ENCODE data around the gene PAK5. TPM values are rescaled to one million over a fixed set of nuclear protein-coding genes. Genes with fewer than 3 reads are reported as not detected.

Gene PAK5
- total and polyA plus RNA-seq, 2 experiments from 2014 or later = 0.57 to 1.1 TPM

- Histone ChIP-seq H3K9me2 (ENCODE audit: insufficient read depth) (peaks cover 5% of the 10 kb centered on the region), H3K27me3 (ENCODE audit: insufficient read depth) (no peaks in the 10 kb centered on the region), H3K79me2 (replicated peaks; ENCODE audit: insufficient read depth) (no peaks in the 10 kb centered on the region), H3K4me2 (no peak overlapping the region), H3F3A (replicated peaks; ENCODE audit: low read depth) (no peaks in the 10 kb centered on the region), H3K4me3 (no peak overlapping the region), H3K27ac (ENCODE audit: low read depth) (no peak overlapping the region), H3K4me1 (ENCODE audit: insufficient read depth) (no peaks in the 10 kb centered on the region), H3K36me3 (ENCODE audit: insufficient read depth) (no peaks in the 10 kb centered on the region), H4K20me1 (replicated peaks; ENCODE audit: insufficient read depth) (no peaks in the 10 kb centered on the region), H2AFZ (no peak overlapping the region)
- TF ChIP-seq ZNF331 (CRISPR knock-in tag; IDR thresholded peaks at IDR 0.05; ENCODE audit: low read depth) (no peak), POLR2AphosphoS5 (IDR thresholded peaks at IDR 0.05; ENCODE audit: low read depth) (no peak), EZH2phosphoT487 (IDR thresholded peaks at IDR 0.05; ENCODE audit: unreplicated experiment) (no peak)
- TF ChIP-seq, protein P1, sequence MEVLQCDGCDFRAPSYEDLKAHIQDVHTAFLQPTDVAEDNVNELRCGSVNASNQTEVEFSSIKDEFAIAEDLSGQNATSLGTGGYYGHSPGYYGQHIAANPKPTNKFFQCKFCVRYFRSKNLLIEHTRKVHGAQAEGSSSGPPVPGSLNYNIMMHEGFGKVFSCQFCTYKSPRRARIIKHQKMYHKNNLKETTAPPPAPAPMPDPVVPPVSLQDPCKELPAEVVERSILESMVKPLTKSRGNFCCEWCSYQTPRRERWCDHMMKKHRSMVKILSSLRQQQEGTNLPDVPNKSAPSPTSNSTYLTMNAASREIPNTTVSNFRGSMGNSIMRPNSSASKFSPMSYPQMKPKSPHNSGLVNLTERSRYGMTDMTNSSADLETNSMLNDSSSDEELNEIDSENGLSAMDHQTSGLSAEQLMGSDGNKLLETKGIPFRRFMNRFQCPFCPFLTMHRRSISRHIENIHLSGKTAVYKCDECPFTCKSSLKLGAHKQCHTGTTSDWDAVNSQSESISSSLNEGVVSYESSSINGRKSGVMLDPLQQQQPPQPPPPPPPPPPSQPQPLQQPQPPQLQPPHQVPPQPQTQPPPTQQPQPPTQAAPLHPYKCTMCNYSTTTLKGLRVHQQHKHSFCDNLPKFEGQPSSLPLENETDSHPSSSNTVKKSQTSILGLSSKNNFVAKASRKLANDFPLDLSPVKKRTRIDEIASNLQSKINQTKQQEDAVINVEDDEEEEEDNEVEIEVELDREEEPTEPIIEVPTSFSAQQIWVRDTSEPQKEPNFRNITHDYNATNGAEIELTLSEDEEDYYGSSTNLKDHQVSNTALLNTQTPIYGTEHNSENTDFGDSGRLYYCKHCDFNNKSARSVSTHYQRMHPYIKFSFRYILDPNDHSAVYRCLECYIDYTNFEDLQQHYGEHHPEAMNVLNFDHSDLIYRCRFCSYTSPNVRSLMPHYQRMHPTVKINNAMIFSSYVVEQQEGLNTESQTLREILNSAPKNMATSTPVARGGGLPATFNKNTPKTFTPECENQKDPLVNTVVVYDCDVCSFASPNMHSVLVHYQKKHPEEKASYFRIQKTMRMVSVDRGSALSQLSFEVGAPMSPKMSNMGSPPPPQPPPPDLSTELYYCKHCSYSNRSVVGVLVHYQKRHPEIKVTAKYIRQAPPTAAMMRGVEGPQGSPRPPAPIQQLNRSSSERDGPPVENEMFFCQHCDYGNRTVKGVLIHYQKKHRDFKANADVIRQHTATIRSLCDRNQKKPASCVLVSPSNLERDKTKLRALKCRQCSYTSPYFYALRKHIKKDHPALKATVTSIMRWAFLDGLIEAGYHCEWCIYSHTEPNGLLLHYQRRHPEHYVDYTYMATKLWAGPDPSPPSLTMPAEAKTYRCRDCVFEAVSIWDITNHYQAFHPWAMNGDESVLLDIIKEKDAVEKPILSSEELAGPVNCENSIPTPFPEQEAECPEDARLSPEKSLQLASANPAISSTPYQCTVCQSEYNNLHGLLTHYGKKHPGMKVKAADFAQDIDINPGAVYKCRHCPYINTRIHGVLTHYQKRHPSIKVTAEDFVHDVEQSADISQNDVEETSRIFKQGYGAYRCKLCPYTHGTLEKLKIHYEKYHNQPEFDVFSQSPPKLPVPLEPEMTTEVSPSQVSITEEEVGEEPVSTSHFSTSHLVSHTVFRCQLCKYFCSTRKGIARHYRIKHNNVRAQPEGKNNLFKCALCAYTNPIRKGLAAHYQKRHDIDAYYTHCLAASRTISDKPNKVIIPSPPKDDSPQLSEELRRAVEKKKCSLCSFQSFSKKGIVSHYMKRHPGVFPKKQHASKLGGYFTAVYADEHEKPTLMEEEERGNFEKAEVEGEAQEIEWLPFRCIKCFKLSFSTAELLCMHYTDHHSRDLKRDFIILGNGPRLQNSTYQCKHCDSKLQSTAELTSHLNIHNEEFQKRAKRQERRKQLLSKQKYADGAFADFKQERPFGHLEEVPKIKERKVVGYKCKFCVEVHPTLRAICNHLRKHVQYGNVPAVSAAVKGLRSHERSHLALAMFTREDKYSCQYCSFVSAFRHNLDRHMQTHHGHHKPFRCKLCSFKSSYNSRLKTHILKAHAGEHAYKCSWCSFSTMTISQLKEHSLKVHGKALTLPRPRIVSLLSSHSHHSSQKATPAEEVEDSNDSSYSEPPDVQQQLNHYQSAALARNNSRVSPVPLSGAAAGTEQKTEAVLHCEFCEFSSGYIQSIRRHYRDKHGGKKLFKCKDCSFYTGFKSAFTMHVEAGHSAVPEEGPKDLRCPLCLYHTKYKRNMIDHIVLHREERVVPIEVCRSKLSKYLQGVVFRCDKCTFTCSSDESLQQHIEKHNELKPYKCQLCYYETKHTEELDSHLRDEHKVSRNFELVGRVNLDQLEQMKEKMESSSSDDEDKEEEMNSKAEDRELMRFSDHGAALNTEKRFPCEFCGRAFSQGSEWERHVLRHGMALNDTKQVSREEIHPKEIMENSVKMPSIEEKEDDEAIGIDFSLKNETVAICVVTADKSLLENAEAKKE (CRISPR knock-in tag; IDR thresholded peaks at IDR 0.05) = no peak
- TF ChIP-seq, protein P2, sequence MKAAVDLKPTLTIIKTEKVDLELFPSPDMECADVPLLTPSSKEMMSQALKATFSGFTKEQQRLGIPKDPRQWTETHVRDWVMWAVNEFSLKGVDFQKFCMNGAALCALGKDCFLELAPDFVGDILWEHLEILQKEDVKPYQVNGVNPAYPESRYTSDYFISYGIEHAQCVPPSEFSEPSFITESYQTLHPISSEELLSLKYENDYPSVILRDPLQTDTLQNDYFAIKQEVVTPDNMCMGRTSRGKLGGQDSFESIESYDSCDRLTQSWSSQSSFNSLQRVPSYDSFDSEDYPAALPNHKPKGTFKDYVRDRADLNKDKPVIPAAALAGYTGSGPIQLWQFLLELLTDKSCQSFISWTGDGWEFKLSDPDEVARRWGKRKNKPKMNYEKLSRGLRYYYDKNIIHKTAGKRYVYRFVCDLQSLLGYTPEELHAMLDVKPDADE (IDR thresholded peaks at IDR 0.05) = no peak
- Mint-ChIP-seq H3K36me3 (ENCODE audit: low read depth) (no peaks in the 10 kb centered on the region), H3K27ac (no peak overlapping the region), H3K9me3 (peaks cover 2% of the 10 kb centered on the region; the same call in 1 of the 3 replicates), H3K4me3 (no peak overlapping the region), H3K27me3 (ENCODE audit: insufficient read depth, low read depth, poor library complexity) (no peaks in the 10 kb centered on the region), H3K4me1 (no peaks in the 10 kb centered on the region)
- ATAC-seq (no peak), DNase-seq (ENCODE audit: low spot score) (no peak)
Observed at GRCh38 chr20:9741996-9742395, 96.9 kb downstream of the PAK5 start.

GRCh38 chr20:9740486-9740885 is 98.4 kb downstream of the PAK5 start:
- DNase-seq (ENCODE audit: low spot score) = no peak
- H3K27me3 Mint-ChIP-seq (ENCODE audit: insufficient read depth, low read depth, poor library complexity) = no peaks in the 10 kb centered on the region

More at GRCh38 chr20:9740486-9740885, 98.4 kb downstream of the PAK5 start:
- Histone ChIP-seq H3K27me3 (ENCODE audit: insufficient read depth) (no peaks in the 10 kb centered on the region), H4K20me1 (replicated peaks; ENCODE audit: insufficient read depth) (no peaks in the 10 kb centered on the region), H3K79me2 (replicated peaks; ENCODE audit: insufficient read depth) (no peaks in the 10 kb centered on the region), H3K4me1 (ENCODE audit: insufficient read depth) (no peaks in the 10 kb centered on the region), H3K36me3 (ENCODE audit: insufficient read depth) (no peaks in the 10 kb centered on the region), H2AFZ (no peak overlapping the region), H3K4me2 (no peak overlapping the region), H3K27ac (ENCODE audit: low read depth) (no peak overlapping the region), H3K4me3 (no peak overlapping the region), H3F3A (replicated peaks; ENCODE audit: low read depth) (no peaks in the 10 kb centered on the region), H3K9me2 (ENCODE audit: insufficient read depth) (no peaks in the 10 kb centered on the region)
- Mint-ChIP-seq H3K4me3 (no peak overlapping the region), H3K4me1 (no peaks in the 10 kb centered on the region), H3K27ac (no peak overlapping the region), H3K9me3 (peaks cover 4% of the 10 kb centered on the region; the same call in 2 of the 3 replicates), H3K36me3 (ENCODE audit: low read depth) (no peaks in the 10 kb centered on the region)
- TF ChIP-seq ZNF331 (CRISPR knock-in tag; IDR thresholded peaks at IDR 0.05; ENCODE audit: low read depth) = no peak
- ATAC-seq = no peak
